HL-60 (cell line): ENCODE measurements around the gene NPPA.

ENCODE experiments used
- DNase-seq, 2 experiments: peaks; one replicate each; pipeline ENCODE4 v3.0.0-alpha.2; 2010 to 2020; ENCODE audit warnings: low read depth in 1 of 2, low spot score in 1 of 2
- H3K27ac ChIP-seq: fragments of 250-450 bp; sonication (Bioruptor Pico); replicated peaks from 2 replicates; pipeline ENCODE4 v1.5.1; 2020; ENCODE audit warnings: mild to moderate bottlenecking, moderate library complexity
- H3K27me3 ChIP-seq: fragments of 250-450 bp; sonication (Bioruptor Pico); 2 replicates; pipeline ENCODE4 v1.5.1; 2021; ENCODE audit warnings: mild to moderate bottlenecking, moderate library complexity; ENCODE audit not compliant: insufficient read depth, poor library complexity, severe bottlenecking
- H3K4me3 ChIP-seq: replicated peaks from 2 replicates; pipeline ENCODE4 v1.5.1; 2011; ENCODE audit warnings: mild to moderate bottlenecking, control low read depth, low read length; ENCODE audit not compliant: insufficient read depth
- CTCF ChIP-seq: IDR thresholded peaks from one replicate; pipeline ENCODE4 v1.5.1; 2011; ENCODE audit warnings: low read length, control low read depth, inconsistent platforms; ENCODE audit not compliant: insufficient read depth
- GABPA ChIP-seq: IDR thresholded peaks from 2 replicates; pipeline ENCODE4 v1.6.1; 2012; ENCODE audit warnings: low read depth
- POLR2AphosphoS5 ChIP-seq: IDR thresholded peaks from 2 replicates; pipeline ENCODE4 v1.6.1; 2012; ENCODE audit warnings: low read depth
- REST ChIP-seq: IDR thresholded peaks from 2 replicates; pipeline ENCODE4 v1.6.1; 2012; ENCODE audit warnings: low read depth; ENCODE audit not compliant: insufficient replicate concordance
- SPI1 ChIP-seq: IDR thresholded peaks from 2 replicates; pipeline ENCODE4 v1.6.1; 2012; ENCODE audit warnings: low read depth, mild to moderate bottlenecking, borderline replicate concordance

NPPA gene

GRCh38 chr1:11879311-11880180 is 32.0 kb upstream of the NPPA start:
- no peak overlapping the region for H3K4me3 ChIP-seq
- TF ChIP-seq REST (no peak), GABPA (no peak), SPI1 (no peak), POLR2AphosphoS5 (no peak), CTCF (no peak)
- H3K27ac ChIP-seq: no peak overlapping the region
- H3K27me3 ChIP-seq: no peaks in the 10 kb centered on the region
- DNase-seq: no peak

- no peak overlapping the region for H3K4me3 ChIP-seq
- no peak overlapping the region for H3K27ac ChIP-seq
- no peak for TF ChIP-seq POLR2AphosphoS5
- no peak for TF ChIP-seq SPI1
- TF ChIP-seq CTCF: no peak
- TF ChIP-seq REST: no peak
- no peak for TF ChIP-seq GABPA
- H3K27me3 ChIP-seq: no peaks in the 10 kb centered on the region
- DNase-seq: no peak
Observed at GRCh38 chr1:11878891-11879190, 31.3 kb upstream of the NPPA start.

GRCh38 chr1:11878081-11878890 is 30.7 kb upstream of the NPPA start:
- no peaks in the 10 kb centered on the region for H3K27me3 ChIP-seq
- no peak overlapping the region for H3K27ac ChIP-seq
- TF ChIP-seq CTCF (no peak), POLR2AphosphoS5 (no peak), SPI1 (no peak), GABPA (no peak), REST (no peak)
- DNase-seq: no peak
- H3K4me3 ChIP-seq: no peak overlapping the region
